IMR-90 (cell line): ENCODE data around the gene ZNF385C. TPM values are rescaled to one million over a fixed set of nuclear protein-coding genes. Genes with fewer than 3 reads are reported as not detected.

Source experiments
- ATAC-seq: fragments of 200-7000 bp; cut with Tn5 transposase; 2 replicates; pipeline ENCODE4 v1.9.1; 2020; ENCODE audit warnings: low read depth, mild to moderate bottlenecking, moderate library complexity
- BruUV-seq: library from RNA; stranded (reverse); fragments of 400-500 nt; replicated peaks from 2 replicates; lab custom pipeline; 2021; lab: Mats Ljungman, UMichigan
- CTCF ChIA-PET: fragments of 300-600 bp; formaldehyde crosslinking; extraction: SDS; loops from one replicate; lab custom pipeline; 2021; ENCODE audit warnings: antibody characterized with exemption; lab: Yijun Ruan, JAX
- POLR2A ChIA-PET: fragments of 300-600 bp; sonication (Branson Sonifier 250); formaldehyde crosslinking; loops from one replicate; lab custom pipeline; 2022; ENCODE audit warnings: antibody characterized with exemption; ENCODE audit not compliant: unreplicated experiment; lab: Charles Lee
- DNase-seq: peaks from one replicate; pipeline ENCODE4 v3.0.0; 2013
- H2AFZ ChIP-seq: replicated peaks from 2 replicates; pipeline ENCODE3; 2013; ENCODE audit warnings: low read length, mild to moderate bottlenecking; ENCODE audit not compliant: poor library complexity
- H2AK5ac ChIP-seq: 2 replicates; pipeline ENCODE4 v1.6.1; 2013; ENCODE audit warnings: low read depth, low read length, inconsistent platforms
- H2AK9ac ChIP-seq: replicated peaks from 2 replicates; pipeline ENCODE3; 2013; ENCODE audit warnings: mild to moderate bottlenecking, low read depth, low read length, moderate library complexity; ENCODE audit not compliant: poor library complexity
- H2BK120ac ChIP-seq: 2 replicates; pipeline ENCODE4 v1.6.1; 2013; ENCODE audit warnings: low read depth, low read length, inconsistent platforms
- H2BK15ac ChIP-seq: 3 replicates; pipeline ENCODE4 v1.6.1; 2013; ENCODE audit warnings: low read depth, low read length, inconsistent platforms
- H2BK20ac ChIP-seq: 2 replicates; pipeline ENCODE4 v1.6.1; 2013; ENCODE audit warnings: low read depth, mild to moderate bottlenecking, inconsistent platforms, low read length, moderate library complexity
- H2BK5ac ChIP-seq: 2 replicates; pipeline ENCODE4 v1.6.1; 2013; ENCODE audit warnings: mild to moderate bottlenecking, low read depth, low read length, inconsistent platforms; ENCODE audit not compliant: poor library complexity, severe bottlenecking
- H3K14ac ChIP-seq: replicated peaks from 2 replicates; pipeline ENCODE4 v1.6.1; 2013; ENCODE audit warnings: low read depth, low read length, inconsistent platforms
- H3K18ac ChIP-seq: 2 replicates; pipeline ENCODE4 v1.6.1; 2013; ENCODE audit warnings: low read depth, low read length, control low read depth
- H3K23ac ChIP-seq: 2 replicates; pipeline ENCODE4 v1.6.1; 2013; ENCODE audit warnings: low read depth, low read length, inconsistent platforms
- H3K27ac ChIP-seq: 2 replicates; pipeline ENCODE4 v1.5.1; 2013; ENCODE audit warnings: mild to moderate bottlenecking, control low read depth, low read length; ENCODE audit not compliant: insufficient read depth
- H3K27me3 ChIP-seq: 2 replicates; pipeline ENCODE4 v1.6.1; 2013; ENCODE audit warnings: low read length; ENCODE audit not compliant: control insufficient read depth, insufficient read depth
- H3K36me3 ChIP-seq: 2 replicates; pipeline ENCODE4 v1.6.1; 2013; ENCODE audit warnings: low read length, mixed read lengths; ENCODE audit not compliant: control insufficient read depth, insufficient read depth
- H3K4ac ChIP-seq: 2 replicates; pipeline ENCODE4 v1.6.1; 2013; ENCODE audit warnings: low read depth, low read length, inconsistent platforms
- H3K4me1 ChIP-seq: 2 replicates; pipeline ENCODE4 v1.6.1; 2013; ENCODE audit warnings: low read length, mixed read lengths; ENCODE audit not compliant: control insufficient read depth, insufficient read depth
- H3K4me2 ChIP-seq: 2 replicates; pipeline ENCODE4 v1.6.1; 2013; ENCODE audit warnings: low read depth, mild to moderate bottlenecking, control low read depth, low read length, moderate library complexity
- H3K4me3 ChIP-seq: 2 replicates; pipeline ENCODE4 v1.5.1; 2013; ENCODE audit warnings: low read depth, mild to moderate bottlenecking, control low read depth, low read length, moderate library complexity; ENCODE audit not compliant: insufficient read depth
- H3K56ac ChIP-seq: 2 replicates; pipeline ENCODE4 v1.6.1; 2013; ENCODE audit warnings: low read length, inconsistent platforms; ENCODE audit not compliant: insufficient read depth; ENCODE audit errors: extremely low read depth
- H3K79me1 ChIP-seq, 2 experiments: 2 replicates each; pipeline ENCODE4 v1.6.1; 2013; ENCODE audit warnings: low read length in 2 of 2, inconsistent platforms in 1 of 2, low read depth in 1 of 2
- H3K9ac ChIP-seq: 2 replicates; pipeline ENCODE4 v1.6.1; 2013; ENCODE audit warnings: low read depth, low read length, control low read depth
- H3K9me1 ChIP-seq: 2 replicates; pipeline ENCODE4 v1.6.1; 2013; ENCODE audit warnings: low read length, inconsistent platforms; ENCODE audit not compliant: insufficient read depth
- H3K9me3 ChIP-seq: 2 replicates; pipeline ENCODE4 v1.6.1; 2013; ENCODE audit warnings: low read length; ENCODE audit not compliant: control insufficient read depth, insufficient read depth
- H4K20me1 ChIP-seq: 2 replicates; pipeline ENCODE4 v1.6.1; 2013; ENCODE audit warnings: low read length, inconsistent platforms; ENCODE audit not compliant: insufficient read depth
- H4K5ac ChIP-seq: 2 replicates; pipeline ENCODE4 v1.6.1; 2013; ENCODE audit warnings: mild to moderate bottlenecking, low read depth, low read length, control low read depth
- H4K8ac ChIP-seq, 2 experiments: 2 replicates each; pipeline ENCODE4 v1.6.1; 2013; ENCODE audit warnings: low read depth in 2 of 2, low read length in 2 of 2, control low read depth in 1 of 2, inconsistent platforms in 1 of 2
- H4K91ac ChIP-seq: 2 replicates; pipeline ENCODE4 v1.6.1; 2013; ENCODE audit warnings: low read depth, low read length, inconsistent platforms; ENCODE audit not compliant: insufficient read depth
- CHD1 ChIP-seq: IDR thresholded peaks from 2 replicates; pipeline ENCODE4 v1.6.1; 2012; ENCODE audit warnings: low read depth, low read length, improper control_type of control experiment
- CTCF ChIP-seq: conservative IDR thresholded peaks from 2 replicates; pipeline ENCODE4 v1.5.1; 2012; ENCODE audit warnings: mild to moderate bottlenecking, low read depth, low read length, improper control_type of control experiment
- MXI1 ChIP-seq: IDR thresholded peaks from 2 replicates; pipeline ENCODE4 v1.6.1; 2012; ENCODE audit warnings: low read depth, mild to moderate bottlenecking, low read length, moderate library complexity, borderline replicate concordance
- NFE2L2 ChIP-seq: fragments of 150-350 bp; IDR thresholded peaks from 2 replicates; pipeline ENCODE4 v1.6.1; 2016; ENCODE audit warnings: low read depth, mild to moderate bottlenecking, low read length
- WGBS, 2 experiments: methylation state at CpG; one replicate each; pipeline versions ENCODE4 v1.1.5 to v1.1.7; 2013; ENCODE audit warnings: missing lambda C conversion rate in 2 of 2; ENCODE audit not compliant: insufficient read length in 1 of 2; ENCODE audit errors: extremely low coverage in 2 of 2; 5-methylcytosine and 5-hydroxymethylcytosine counted together
- dilution Hi-C: fragments of 300-500 bp; cut with HindIII; formaldehyde crosslinking; loops from one replicate; pipeline ENCODE4 v1.14.3; 2018; ENCODE audit warnings: low sequenced_read_pairs; ENCODE audit not compliant: unreplicated experiment
- in situ Hi-C: fragments of 300-500 bp; cut with MboI; formaldehyde crosslinking; loops from 3 replicates; pipeline ENCODE4 v1.14.3; 2019; ENCODE audit warnings: low sequenced_read_pairs, inconsistent platforms, mixed read lengths
- intact Hi-C: fragments of 100-400 bp; cut with micrococcal nuclease; formaldehyde crosslinking; loops from 2 replicates; pipeline ENCODE4 v1.10.0; 2022
- polyA plus RNA-seq, 3 experiments: library from polyadenylated mRNA; depleted of rRNA; stranded (reverse); fragments of >200 nt; gene quantifications; 2 replicates each; pipeline ENCODE4 v1.2.3, GENCODE V29; 2012; ENCODE audit warnings: low replicate concordance in 1 of 3
- total RNA-seq: library from RNA; depleted of rRNA; stranded (reverse); fragments of >200 nt; gene quantifications from 2 replicates; pipeline ENCODE4 v1.2.3, GENCODE V29; 2012
- TF ChIP-seq, protein P1 (sequence below): fragments of 150-350 bp; IDR thresholded peaks from 2 replicates; pipeline ENCODE4 v1.6.1; 2017; ENCODE audit warnings: mild to moderate bottlenecking, antibody characterized with exemption, low read length, low read depth

Gene ZNF385C
- total and polyA plus RNA-seq, 2 of the 4 experiments (the other 2 are of a cell fraction) = not detected

GRCh38 chr17:42009170-42009569, 89.1 kb downstream of the ZNF385C start:
- no peak overlapping the region for H3K56ac ChIP-seq
- H2AK5ac ChIP-seq = peak overlapping the region; percentile 44; the same call in 1 of the 2 replicates
- POLR2A ChIA-PET = no interaction called here
- peaks cover 6 to 69% of the 10 kb centered on the region in 2 experiments for H3K79me1 ChIP-seq
- in situ Hi-C loops = no loop called here
- no peak overlapping the region for H3K9ac ChIP-seq
- H3K36me3 ChIP-seq = no peaks in the 10 kb centered on the region
- H4K20me1 ChIP-seq = peaks cover 74% of the 10 kb centered on the region
- no TSS peak for BruUV-seq
- no peak overlapping the region for H4K91ac ChIP-seq
- no peak overlapping the region for H3K14ac ChIP-seq
- H3K4me3 ChIP-seq = no peak overlapping the region
- CTCF ChIA-PET = interaction anchor here (0.6 to 1.0 kb wide), 3 partner anchors 8 to 111 kb away, joined by 3 read pairs; partner anchors contain the start of genes DNAJC7 and NKIRAS2
- H3K23ac ChIP-seq = 0 out of 2 replicates have a peak overlapping the region, but pooled peaks have one; percentile 24
- TF ChIP-seq MXI1 (no peak), CTCF (0 out of 2 replicates have a peak, but pooled peaks have one; percentile 14), NFE2L2 (no peak), CHD1 (no peak)
- TF ChIP-seq, protein P1, sequence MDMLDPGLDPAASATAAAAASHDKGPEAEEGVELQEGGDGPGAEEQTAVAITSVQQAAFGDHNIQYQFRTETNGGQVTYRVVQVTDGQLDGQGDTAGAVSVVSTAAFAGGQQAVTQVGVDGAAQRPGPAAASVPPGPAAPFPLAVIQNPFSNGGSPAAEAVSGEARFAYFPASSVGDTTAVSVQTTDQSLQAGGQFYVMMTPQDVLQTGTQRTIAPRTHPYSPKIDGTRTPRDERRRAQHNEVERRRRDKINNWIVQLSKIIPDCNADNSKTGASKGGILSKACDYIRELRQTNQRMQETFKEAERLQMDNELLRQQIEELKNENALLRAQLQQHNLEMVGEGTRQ = no peak
- H2BK15ac ChIP-seq = no peak overlapping the region
- H2BK5ac ChIP-seq = no peak overlapping the region
- no peak overlapping the region for H3K4ac ChIP-seq
- H2BK20ac ChIP-seq = no peak overlapping the region; the same call in 1 of the 2 replicates
- DNase-seq (no peak), ATAC-seq (no peak)
- H3K9me1 ChIP-seq = peaks cover 6% of the 10 kb centered on the region
- no peak overlapping the region for H4K5ac ChIP-seq
- H4K8ac ChIP-seq = no peak overlapping the region; a peak in 1 of 4 replicates
- peaks cover 4% of the 10 kb centered on the region for H3K4me1 ChIP-seq
- H3K4me2 ChIP-seq = no peak overlapping the region
- no peaks in the 10 kb centered on the region for H3K27me3 ChIP-seq
- dilution Hi-C loops = no loop called here
- H2BK120ac ChIP-seq = no peak overlapping the region
- H3K9me3 ChIP-seq = no peaks in the 10 kb centered on the region
- no peak overlapping the region for H3K18ac ChIP-seq
- 63% methylated on average over 1 of the region's 4 CpGs; no CpG with 5 or more reads in 1 of the 2 experiments for WGBS, 2 experiments
- H3K27ac ChIP-seq = no peak overlapping the region
- intact Hi-C loops = no loop called here
- H2AFZ ChIP-seq = no peak overlapping the region
- no peak overlapping the region for H2AK9ac ChIP-seq
